BE2C (cell line): ENCODE data around the gene BICRA.
"Not testable (repeated sequence)": the region's sequence is repeated elsewhere in the genome, so short reads cannot be mapped to it uniquely, and the experiment has no call there.

Source experiments
- DNase-seq: peaks from one replicate; pipeline ENCODE4 v3.0.0-alpha.2; 2020
- H3K27me3 ChIP-seq: fragments of 250-450 bp; sonication (Bioruptor Pico); 2 replicates; pipeline ENCODE4 v1.5.1; 2020; ENCODE audit warnings: mild to moderate bottlenecking
- H3K36me3 ChIP-seq: fragments of 250-450 bp; sonication (Bioruptor Pico); 2 replicates; pipeline ENCODE4 v1.5.1; 2020; ENCODE audit warnings: mild to moderate bottlenecking
- H3K4me1 ChIP-seq: fragments of 250-450 bp; sonication (Bioruptor Pico); 2 replicates; pipeline ENCODE4 v1.5.1; 2020
- H3K4me3 ChIP-seq: 2 replicates; pipeline ENCODE4 v1.5.1; 2011; ENCODE audit warnings: low read depth, low read length
- H3K9me3 ChIP-seq: fragments of 250-450 bp; sonication (Bioruptor Pico); 2 replicates; pipeline ENCODE4 v1.5.1; 2020
- CTCF ChIP-seq: IDR thresholded peaks from 2 replicates; pipeline ENCODE4 v1.5.1; 2012; ENCODE audit warnings: mild to moderate bottlenecking, low read depth, low read length

Gene BICRA

GRCh38 chr19:47589824-47590223 is 19.1 kb upstream of the BICRA start:
- H3K9me3 ChIP-seq: no peaks in the 10 kb centered on the region; the same call in none of the 2 replicates
- no peaks in the 10 kb centered on the region for H3K36me3 ChIP-seq
- H3K4me3 ChIP-seq: no peak overlapping the region
- TF ChIP-seq CTCF: no peak
- H3K27me3 ChIP-seq: no peaks in the 10 kb centered on the region
- no peaks in the 10 kb centered on the region for H3K4me1 ChIP-seq
- no peak for DNase-seq

GRCh38 chr19:47593860-47594259 is 15.1 kb upstream of the BICRA start:
- H3K9me3 ChIP-seq: no peaks in the 10 kb centered on the region
- H3K36me3 ChIP-seq: no peaks in the 10 kb centered on the region
- TF ChIP-seq CTCF: no peak
- H3K4me3 ChIP-seq: no peak overlapping the region
- DNase-seq: no peak
- H3K4me1 ChIP-seq: no peaks in the 10 kb centered on the region
- no peaks in the 10 kb centered on the region for H3K27me3 ChIP-seq

GRCh38 chr19:47595944-47596343 is 13.0 kb upstream of the BICRA start:
- H3K4me1 ChIP-seq: no peaks in the 10 kb centered on the region
- no peak overlapping the region for H3K4me3 ChIP-seq
- TF ChIP-seq CTCF: no peak
- H3K9me3 ChIP-seq: no peaks in the 10 kb centered on the region
- no peaks in the 10 kb centered on the region for H3K27me3 ChIP-seq
- H3K36me3 ChIP-seq: no peaks in the 10 kb centered on the region
- DNase-seq: no peak

GRCh38 chr19:47598407-47599349 is 10.3 kb upstream of the BICRA start:
- Histone ChIP-seq H3K27me3 (no peaks in the 10 kb centered on the region), H3K36me3 (no peaks in the 10 kb centered on the region), H3K4me1 (no peaks in the 10 kb centered on the region), H3K4me3 (no peak overlapping the region), H3K9me3 (no peaks in the 10 kb centered on the region)
- TF ChIP-seq CTCF: no peak
- no peak for DNase-seq

- not testable (repeated sequence) for H3K4me1 ChIP-seq, H3K9me3 ChIP-seq, H3K27me3 ChIP-seq, DNase-seq, H3K36me3 ChIP-seq
- peak overlapping the region; percentile 63 for H3K4me3 ChIP-seq
Observed at GRCh38 chr19:47599671-47600245, 9.2 kb upstream of the BICRA start.

- Histone ChIP-seq H3K27me3 (no peaks in the 10 kb centered on the region), H3K9me3 (no peaks in the 10 kb centered on the region), H3K4me1 (no peaks in the 10 kb centered on the region), H3K4me3 (peak overlapping the region; percentile 65), H3K36me3 (no peaks in the 10 kb centered on the region)
- DNase-seq: peak; percentile 100
- no peak for TF ChIP-seq CTCF
Observed at GRCh38 chr19:47600246-47601179, 8.4 kb upstream of the BICRA start.
